Measurements from ENCODE around the gene RPSA. TPM values are rescaled to one million over a fixed set of nuclear protein-coding genes. Genes with fewer than 3 reads are reported as not detected.

The RPSA gene
- total RNA-seq, 1 donor from 2014 or later, result 1,935 TPM

- no peaks in the 10 kb centered on the region for H3K9me3 Mint-ChIP-seq
- H3K27me3 Mint-ChIP-seq, result no peaks in the 10 kb centered on the region
- peak; percentile 94 for DNase-seq
- intact Hi-C loops (cut with micrococcal nuclease), result loop anchor here (1.0 to 5.0 kb wide), 5 partner anchors 22 to 331 kb away; partner anchors contain the start of genes GORASP1, SCN11A, TTC21A and WDR48
- peak within 1 kb of the TSS; percentile 99 for H3K27ac Mint-ChIP-seq
- H3K4me3 Mint-ChIP-seq, result peak within 1 kb of the TSS; percentile 100
- H3K36me3 Mint-ChIP-seq (ENCODE audit: low read depth), result peaks cover 17% of the 10 kb centered on the region
- H3K4me1 Mint-ChIP-seq, result peaks cover 33% of the 10 kb centered on the region
These were observed 23.3 kb upstream of the RPSA start, which contains the start of gene SLC25A38 for GRCh38 chr3:39383045-39383880. TSS of gene SLC25A38 (plus strand) at chr3:39383370. CDS start at chr3:39383725, 355 bp downstream.

- Mint-ChIP-seq H3K4me3 (peak overlapping the region; percentile 100), H3K27me3 (no peaks in the 10 kb centered on the region), H3K4me1 (peaks cover 39% of the 10 kb centered on the region), H3K27ac (peak overlapping the region; percentile 99), H3K36me3 (ENCODE audit: low read depth) (peaks cover 20% of the 10 kb centered on the region), H3K9me3 (no peaks in the 10 kb centered on the region)
- peak; percentile 99 for DNase-seq
- intact Hi-C loops (cut with micrococcal nuclease), result loop anchor here (1.0 to 5.0 kb wide), 6 partner anchors 22 to 332 kb away; partner anchors contain the start of genes GORASP1, RPSA, SCN11A and TTC21A
These were observed 22.4 kb upstream of the RPSA start for GRCh38 chr3:39383881-39384664.

GRCh38 chr3:39384665-39385000 lies 21.9 kb upstream of the RPSA start:
- Mint-ChIP-seq H3K27ac (peak overlapping the region; percentile 99), H3K36me3 (ENCODE audit: low read depth) (peaks cover 23% of the 10 kb centered on the region), H3K4me3 (peak overlapping the region; percentile 100), H3K9me3 (no peaks in the 10 kb centered on the region), H3K4me1 (peaks cover 45% of the 10 kb centered on the region), H3K27me3 (no peaks in the 10 kb centered on the region)
- intact Hi-C loops (cut with micrococcal nuclease), result loop anchor here (1.0 to 5.0 kb wide), 5 partner anchors 22 to 332 kb away; partner anchors contain the start of genes GORASP1, RPSA, SCN11A and TTC21A
- no peak for DNase-seq

GRCh38 chr3:39385456-39386090 lies 20.9 kb upstream of the RPSA start:
- Mint-ChIP-seq H3K27me3 (no peaks in the 10 kb centered on the region), H3K27ac (no peak overlapping the region), H3K36me3 (ENCODE audit: low read depth) (peaks cover 29% of the 10 kb centered on the region), H3K4me1 (peaks cover 51% of the 10 kb centered on the region), H3K9me3 (no peaks in the 10 kb centered on the region), H3K4me3 (peak overlapping the region; percentile 100)
- no peak for DNase-seq
- intact Hi-C loops (cut with micrococcal nuclease), result no loop called here

GRCh38 chr3:39386318-39386717 lies 20.2 kb upstream of the RPSA start:
- no peaks in the 10 kb centered on the region for H3K27me3 Mint-ChIP-seq
- H3K4me3 Mint-ChIP-seq, result no peak overlapping the region
- no peaks in the 10 kb centered on the region for H3K9me3 Mint-ChIP-seq

GRCh38 chr3:39387411-39387975 lies 19.0 kb upstream of the RPSA start:
- H3K9me3 Mint-ChIP-seq, result no peaks in the 10 kb centered on the region
- H3K27ac Mint-ChIP-seq, result peak overlapping the region; percentile 29
- no peak for DNase-seq
- peak overlapping the region; percentile 29 for H3K4me3 Mint-ChIP-seq
- H3K4me1 Mint-ChIP-seq, result peaks cover 56% of the 10 kb centered on the region
- H3K36me3 Mint-ChIP-seq (ENCODE audit: low read depth), result peaks cover 47% of the 10 kb centered on the region
- intact Hi-C loops (cut with micrococcal nuclease), result no loop called here
- H3K27me3 Mint-ChIP-seq, result no peaks in the 10 kb centered on the region

More at GRCh38 chr3:39386318-39386717, 20.2 kb upstream of the RPSA start:
- Mint-ChIP-seq H3K27ac (no peak overlapping the region), H3K36me3 (ENCODE audit: low read depth) (peaks cover 37% of the 10 kb centered on the region), H3K4me1 (peaks cover 56% of the 10 kb centered on the region)
- no peak for DNase-seq
- intact Hi-C loops (cut with micrococcal nuclease), result no loop called here

- peaks cover 58% of the 10 kb centered on the region for H3K4me1 Mint-ChIP-seq
- DNase-seq, result no peak
- H3K36me3 Mint-ChIP-seq (ENCODE audit: low read depth), result peaks cover 53% of the 10 kb centered on the region
These were observed 18.4 kb upstream of the RPSA start for GRCh38 chr3:39388153-39388552.

GRCh38 chr3:39388741-39389248 lies 17.7 kb upstream of the RPSA start:
- Mint-ChIP-seq H3K4me1 (peaks cover 57% of the 10 kb centered on the region), H3K27ac (peak overlapping the region; percentile 38), H3K36me3 (ENCODE audit: low read depth) (peaks cover 56% of the 10 kb centered on the region), H3K27me3 (no peaks in the 10 kb centered on the region), H3K9me3 (no peaks in the 10 kb centered on the region), H3K4me3 (peak overlapping the region; percentile 50)
- DNase-seq, result peak; percentile 66
- intact Hi-C loops (cut with micrococcal nuclease), result no loop called here

More at GRCh38 chr3:39388153-39388552, 18.4 kb upstream of the RPSA start:
- intact Hi-C loops (cut with micrococcal nuclease), result no loop called here
- Mint-ChIP-seq H3K4me3 (peak overlapping the region; percentile 29), H3K27me3 (no peaks in the 10 kb centered on the region), H3K9me3 (no peaks in the 10 kb centered on the region), H3K27ac (peak overlapping the region; percentile 29)

GRCh38 chr3:39390181-39390580 lies 16.3 kb upstream of the RPSA start:
- Mint-ChIP-seq H3K36me3 (ENCODE audit: low read depth) (peaks cover 69% of the 10 kb centered on the region), H3K9me3 (no peaks in the 10 kb centered on the region), H3K27ac (no peak overlapping the region), H3K27me3 (no peaks in the 10 kb centered on the region), H3K4me3 (no peak overlapping the region), H3K4me1 (peaks cover 53% of the 10 kb centered on the region)
- DNase-seq, result no peak
- intact Hi-C loops (cut with micrococcal nuclease), result no loop called here

GRCh38 chr3:39396690-39397089 lies 9.8 kb upstream of the RPSA start:
- Mint-ChIP-seq H3K4me3 (no peak overlapping the region), H3K27me3 (no peaks in the 10 kb centered on the region), H3K36me3 (ENCODE audit: low read depth) (peaks cover 82% of the 10 kb centered on the region), H3K4me1 (peaks cover 8% of the 10 kb centered on the region), H3K27ac (no peak overlapping the region), H3K9me3 (no peaks in the 10 kb centered on the region)
- intact Hi-C loops (cut with micrococcal nuclease), result no loop called here
- DNase-seq, result no peak

GRCh38 chr3:39398700-39399099 lies 7.8 kb upstream of the RPSA start:
- Mint-ChIP-seq H3K9me3 (no peaks in the 10 kb centered on the region), H3K27me3 (no peaks in the 10 kb centered on the region), H3K4me1 (peaks cover 7% of the 10 kb centered on the region), H3K27ac (no peak overlapping the region), H3K36me3 (ENCODE audit: low read depth) (peaks cover 70% of the 10 kb centered on the region), H3K4me3 (no peak overlapping the region)
- no peak for DNase-seq
- intact Hi-C loops (cut with micrococcal nuclease), result no loop called here

GRCh38 chr3:39401983-39402382 lies 4.5 kb upstream of the RPSA start:
- intact Hi-C loops (cut with micrococcal nuclease), result loop anchor here (10.0 kb wide), 2 partner anchors 903 to 1237 kb away; partner anchors contain the start of genes EIF1B and OXSR1

More at GRCh38 chr3:39401983-39402382, 4.5 kb upstream of the RPSA start:
- Mint-ChIP-seq H3K9me3 (no peaks in the 10 kb centered on the region), H3K27ac (peak overlapping the region; percentile 45), H3K4me3 (no peak overlapping the region), H3K36me3 (ENCODE audit: low read depth) (peaks cover 51% of the 10 kb centered on the region), H3K4me1 (peaks cover 12% of the 10 kb centered on the region), H3K27me3 (peaks cover 2% of the 10 kb centered on the region)
- DNase-seq, result no peak
